ENCODE data around the gene PARP15. TPM values are rescaled to one million over a fixed set of nuclear protein-coding genes. Genes with fewer than 3 reads are reported as not detected.

PARP15 gene
- 87.0 TPM for total RNA-seq
- polyA plus RNA-seq = 10 to 100 TPM in 1 of 4 donors, 1 to 10 TPM in 3; 5.2 to 10.7 (median 7.6) TPM

DNA sequence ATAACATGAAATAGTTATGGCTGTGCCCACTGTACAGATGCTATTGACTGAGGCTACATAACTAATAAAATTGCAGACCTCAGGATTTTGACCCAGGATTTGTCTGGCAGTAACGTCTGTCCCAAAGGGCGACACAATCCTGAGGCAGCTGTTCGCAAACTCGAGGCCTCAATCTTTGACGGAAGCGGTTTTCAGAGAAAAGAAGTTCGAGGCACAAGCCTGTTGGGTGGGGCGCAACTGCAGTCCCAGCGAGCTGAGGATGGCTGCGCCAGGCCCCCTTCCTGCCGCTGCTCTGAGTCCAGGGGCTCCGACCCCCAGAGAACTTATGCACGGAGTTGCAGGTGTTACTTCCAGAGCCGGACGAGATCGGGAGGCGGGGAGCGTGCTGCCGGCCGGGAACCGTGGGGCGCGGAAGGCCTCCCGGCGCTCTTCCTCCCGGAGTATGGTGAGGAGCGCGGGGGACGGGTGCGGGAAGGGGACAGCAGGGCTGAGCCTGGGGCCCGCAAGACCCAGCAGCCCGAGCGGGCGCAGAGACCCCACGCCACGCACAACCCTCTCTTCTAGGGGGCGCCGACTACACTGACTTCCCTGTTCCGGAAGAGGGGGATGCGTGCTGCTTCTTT is at the start of gene PARP15:
Gene PARP15 (plus strand): TSS at position 242 of the 623 bp plus-strand sequence. CDS start 18 bp downstream, at position 260.
- peaks cover under 1% of the 10 kb centered on the region for H3K27me3 Mint-ChIP-seq
- peaks cover 29 to 75% (median 51%) of the 10 kb centered on the region in 4 donors for H3K4me1 Mint-ChIP-seq
- H3K4me3 Mint-ChIP-seq = peak within 1 kb of the TSS; percentile 93 to 100 (median 99)
- Histone ChIP-seq H3K4me1 (ENCODE audit: control insufficient read depth, insufficient read depth, low read length, poor library complexity, severe bottlenecking) (peaks cover 22% of the 10 kb centered on the region), H3K27ac (ENCODE audit: insufficient read depth, low read length, poor library complexity, severe bottlenecking) (peak within 1 kb of the TSS; percentile 74), H3K4me3 (ENCODE audit: low read depth, low read length) (peak within 1 kb of the TSS; percentile 89), H3K27me3 (ENCODE audit: control insufficient read depth, insufficient read depth, low read length) (no peaks in the 10 kb centered on the region), H3K9me3 (ENCODE audit: control insufficient read depth in 2 of 2, low read length in 2 of 2) (peaks cover 15 to 16% of the 10 kb centered on the region in 2 experiments), H3K36me3 (ENCODE audit: control insufficient read depth, insufficient read depth, low read length) (peaks cover 13% of the 10 kb centered on the region)
- peak; percentile 13 to 80 (median 51) for DNase-seq
- H3K36me3 Mint-ChIP-seq = peaks cover 17% of the 10 kb centered on the region
- ATAC-seq (ENCODE audit: low read depth in 2 of 2) = peak; percentile 57 to 66
- H3K9me3 Mint-ChIP-seq = peaks cover 3 to 14% (median 4%) of the 10 kb centered on the region in 7 donors
- peak within 1 kb of the TSS; percentile 98 to 100 (median 99) for H3K27ac Mint-ChIP-seq

DNA sequence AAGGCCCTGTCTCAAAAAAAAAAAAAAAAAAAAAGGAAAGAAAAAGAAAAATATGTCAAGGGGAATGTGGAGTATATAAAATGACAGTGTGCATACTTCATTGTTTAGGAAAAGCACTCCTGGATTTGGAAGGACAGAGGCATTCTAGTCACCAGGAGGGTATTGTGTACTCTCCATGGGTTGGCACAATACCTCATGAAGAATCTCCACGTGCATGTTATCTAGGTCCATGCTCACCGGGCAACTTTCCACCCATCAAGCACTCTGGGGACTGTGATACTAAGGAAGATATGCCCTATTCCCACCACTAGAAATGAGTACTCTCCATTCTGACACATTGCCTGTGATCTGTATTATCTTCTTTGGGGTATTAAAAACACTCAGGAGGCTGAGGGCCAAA is 47.3 kb upstream of the PARP15 start:
- Mint-ChIP-seq H3K9me3 (no peaks in the 10 kb centered on the region), H3K4me3 (no peak overlapping the region), H3K27me3 (no peaks in the 10 kb centered on the region), H3K27ac (peak overlapping the region in 1 of 3 donors; percentile 60), H3K36me3 (peaks cover 35% of the 10 kb centered on the region), H3K4me1 (peaks cover 2 to 13% (median 8%) of the 10 kb centered on the region in 4 donors)
- Histone ChIP-seq H3K9me3 (ENCODE audit: control insufficient read depth in 2 of 2, low read length in 2 of 2) (no peaks in the 10 kb centered on the region), H3K4me1 (ENCODE audit: control insufficient read depth, insufficient read depth, low read length, poor library complexity, severe bottlenecking) (peaks cover 4% of the 10 kb centered on the region), H3K36me3 (ENCODE audit: control insufficient read depth, insufficient read depth, low read length) (peaks cover 60% of the 10 kb centered on the region), H3K27ac (ENCODE audit: insufficient read depth, low read length, poor library complexity, severe bottlenecking) (no peak overlapping the region), H3K27me3 (ENCODE audit: control insufficient read depth, insufficient read depth, low read length) (no peaks in the 10 kb centered on the region), H3K4me3 (ENCODE audit: low read depth, low read length) (no peak overlapping the region)
- DNase-seq (no peak), ATAC-seq (ENCODE audit: low read depth in 2 of 2) (no peak)

DNA sequence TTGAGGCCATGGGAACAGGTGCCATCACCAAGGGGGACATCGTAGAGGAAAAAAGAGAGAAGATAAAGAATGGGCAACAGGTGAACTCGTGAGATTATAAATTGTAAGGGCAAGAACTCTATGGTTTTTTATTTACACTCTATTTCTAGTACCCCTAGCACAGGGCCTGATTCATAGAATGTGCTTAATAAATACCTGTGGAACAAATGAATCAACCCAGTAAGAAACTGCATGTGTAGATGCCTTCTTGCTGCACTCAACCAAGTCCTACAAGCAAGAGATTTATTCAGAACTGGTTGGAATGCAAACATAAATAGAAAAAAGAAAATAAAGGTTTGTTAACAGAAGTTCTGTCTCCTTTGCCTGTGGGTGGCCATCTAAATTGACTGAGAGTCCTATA is 44.0 kb upstream of the PARP15 start:
- no peak overlapping the region for H3K4me3 Mint-ChIP-seq
- H3K27ac Mint-ChIP-seq = peak overlapping the region in 1 of 3 donors; percentile 56
- H3K27me3 Mint-ChIP-seq = no peaks in the 10 kb centered on the region
- peaks cover 5 to 14% (median 12%) of the 10 kb centered on the region in 4 donors for H3K4me1 Mint-ChIP-seq
- Histone ChIP-seq H3K36me3 (ENCODE audit: control insufficient read depth, insufficient read depth, low read length) (peaks cover 78% of the 10 kb centered on the region), H3K27ac (ENCODE audit: insufficient read depth, low read length, poor library complexity, severe bottlenecking) (no peak overlapping the region), H3K27me3 (ENCODE audit: control insufficient read depth, insufficient read depth, low read length) (no peaks in the 10 kb centered on the region), H3K4me3 (ENCODE audit: low read depth, low read length) (no peak overlapping the region), H3K4me1 (ENCODE audit: control insufficient read depth, insufficient read depth, low read length, poor library complexity, severe bottlenecking) (peaks cover 4% of the 10 kb centered on the region), H3K9me3 (ENCODE audit: control insufficient read depth in 2 of 2, low read length in 2 of 2) (no peaks in the 10 kb centered on the region)
- H3K36me3 Mint-ChIP-seq = peaks cover 48% of the 10 kb centered on the region
- DNase-seq (no peak), ATAC-seq (ENCODE audit: low read depth in 2 of 2) (no peak)
- no peaks in the 10 kb centered on the region for H3K9me3 Mint-ChIP-seq

DNA sequence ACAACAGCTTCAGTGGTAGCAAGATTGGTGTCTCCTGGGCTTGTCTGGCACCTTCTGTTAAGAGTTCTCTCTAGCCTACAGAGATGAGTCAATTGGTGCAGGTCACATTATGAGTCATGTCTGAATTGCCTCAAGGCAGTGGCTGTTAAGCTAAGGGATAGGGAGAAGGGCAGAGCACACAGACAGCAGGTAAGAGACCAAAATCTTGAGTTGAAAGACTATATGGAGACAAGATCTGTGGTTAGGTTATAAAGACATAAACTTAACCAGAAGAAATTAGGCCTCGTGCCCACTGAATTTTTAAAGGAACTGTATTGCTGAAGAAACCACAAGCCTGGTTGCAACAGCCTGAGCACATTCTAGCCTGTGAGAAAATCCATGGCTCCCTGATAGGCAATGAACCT is 43.5 kb upstream of the PARP15 start:
- Histone ChIP-seq H3K36me3 (ENCODE audit: control insufficient read depth, insufficient read depth, low read length) (peaks cover 82% of the 10 kb centered on the region), H3K4me3 (ENCODE audit: low read depth, low read length) (no peak overlapping the region), H3K4me1 (ENCODE audit: control insufficient read depth, insufficient read depth, low read length, poor library complexity, severe bottlenecking) (peaks cover 4% of the 10 kb centered on the region), H3K27me3 (ENCODE audit: control insufficient read depth, insufficient read depth, low read length) (no peaks in the 10 kb centered on the region), H3K9me3 (ENCODE audit: control insufficient read depth in 2 of 2, low read length in 2 of 2) (no peaks in the 10 kb centered on the region), H3K27ac (ENCODE audit: insufficient read depth, low read length, poor library complexity, severe bottlenecking) (no peak overlapping the region)
- ATAC-seq (ENCODE audit: low read depth in 2 of 2) (peak; percentile 64 to 78), DNase-seq (peak in 1 of 3 donors; percentile 83)
- Mint-ChIP-seq H3K4me3 (no peak overlapping the region), H3K27me3 (no peaks in the 10 kb centered on the region), H3K9me3 (no peaks in the 10 kb centered on the region), H3K27ac (peak overlapping the region in 1 of 3 donors; percentile 23), H3K36me3 (peaks cover 49% of the 10 kb centered on the region), H3K4me1 (peaks cover 8 to 16% (median 12%) of the 10 kb centered on the region in 4 donors)

DNA sequence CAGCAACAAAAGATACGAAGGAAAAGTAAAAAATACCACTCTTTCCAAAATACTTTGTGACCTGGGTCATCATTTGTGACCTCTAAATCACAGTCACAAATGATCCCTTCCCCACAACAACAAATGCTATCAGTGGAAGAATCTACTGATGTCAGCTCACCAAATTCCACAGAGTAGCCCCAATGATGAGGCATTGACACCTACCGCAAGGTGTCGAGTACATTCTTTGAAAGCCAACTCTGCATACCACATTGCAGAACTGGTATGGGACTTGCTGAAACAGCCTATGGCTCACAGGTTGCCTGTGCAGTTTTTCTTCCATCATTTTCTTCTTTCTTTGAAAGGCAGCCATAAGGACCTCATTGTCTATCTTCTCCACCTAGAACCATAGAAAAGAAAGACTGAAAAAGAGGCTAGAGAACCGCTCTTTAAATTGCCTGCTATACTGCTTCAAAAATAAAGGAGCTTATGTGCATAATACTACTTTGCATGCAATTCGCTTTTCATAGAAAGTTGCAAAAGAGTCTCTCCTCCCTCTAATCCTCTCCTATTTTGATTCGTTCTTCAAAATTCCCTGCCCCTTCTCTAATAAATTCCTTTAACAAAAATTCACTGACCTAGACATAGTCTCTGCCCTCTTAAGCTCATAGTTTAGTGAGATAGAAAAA is 41.4 kb upstream of the PARP15 start:
- Mint-ChIP-seq H3K36me3 (peaks cover 60% of the 10 kb centered on the region), H3K27me3 (no peaks in the 10 kb centered on the region), H3K9me3 (no peaks in the 10 kb centered on the region), H3K4me3 (no peak overlapping the region), H3K4me1 (peaks cover 11 to 20% (median 17%) of the 10 kb centered on the region in 4 donors), H3K27ac (no peak overlapping the region)
- Histone ChIP-seq H3K36me3 (ENCODE audit: control insufficient read depth, insufficient read depth, low read length) (peaks cover 92% of the 10 kb centered on the region), H3K4me3 (ENCODE audit: low read depth, low read length) (no peak overlapping the region), H3K27ac (ENCODE audit: insufficient read depth, low read length, poor library complexity, severe bottlenecking) (no peak overlapping the region), H3K27me3 (ENCODE audit: control insufficient read depth, insufficient read depth, low read length) (no peaks in the 10 kb centered on the region), H3K4me1 (ENCODE audit: control insufficient read depth, insufficient read depth, low read length, poor library complexity, severe bottlenecking) (peaks cover 4% of the 10 kb centered on the region), H3K9me3 (ENCODE audit: control insufficient read depth in 2 of 2, low read length in 2 of 2) (no peaks in the 10 kb centered on the region)
- DNase-seq (no peak), ATAC-seq (ENCODE audit: low read depth in 2 of 2) (no peak)

DNA sequence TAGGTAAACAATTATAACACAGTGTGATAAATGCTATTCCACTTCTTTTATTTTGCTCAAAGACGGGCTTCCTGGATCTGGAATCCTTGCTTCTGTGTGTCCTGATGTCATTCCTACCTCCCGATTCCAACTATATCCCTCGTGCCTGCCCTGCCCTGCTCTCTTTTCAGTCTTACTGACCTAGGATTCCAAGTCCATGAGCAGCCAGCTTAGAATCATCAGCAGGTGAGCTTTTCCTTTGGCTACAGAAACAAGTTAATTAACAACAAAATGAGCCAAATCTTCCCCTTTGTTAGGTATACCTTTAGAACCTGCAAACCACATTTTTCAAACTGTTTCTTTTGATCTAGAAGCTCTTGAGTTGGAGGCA is 40.8 kb upstream of the PARP15 start:
- ATAC-seq (ENCODE audit: low read depth in 2 of 2) (no peak), DNase-seq (no peak)
- no peaks in the 10 kb centered on the region for H3K9me3 Mint-ChIP-seq
- H3K4me1 Mint-ChIP-seq = peaks cover 11 to 20% (median 17%) of the 10 kb centered on the region in 4 donors
- no peaks in the 10 kb centered on the region for H3K27me3 Mint-ChIP-seq
- no peak overlapping the region for H3K27ac Mint-ChIP-seq
- Histone ChIP-seq H3K27me3 (ENCODE audit: control insufficient read depth, insufficient read depth, low read length) (no peaks in the 10 kb centered on the region), H3K27ac (ENCODE audit: insufficient read depth, low read length, poor library complexity, severe bottlenecking) (no peak overlapping the region), H3K36me3 (ENCODE audit: control insufficient read depth, insufficient read depth, low read length) (peaks cover 88% of the 10 kb centered on the region), H3K4me1 (ENCODE audit: control insufficient read depth, insufficient read depth, low read length, poor library complexity, severe bottlenecking) (peaks cover 4% of the 10 kb centered on the region), H3K4me3 (ENCODE audit: low read depth, low read length) (no peak overlapping the region), H3K9me3 (ENCODE audit: control insufficient read depth in 2 of 2, low read length in 2 of 2) (no peaks in the 10 kb centered on the region)
- H3K36me3 Mint-ChIP-seq = peaks cover 61% of the 10 kb centered on the region
- H3K4me3 Mint-ChIP-seq = no peak overlapping the region

DNA sequence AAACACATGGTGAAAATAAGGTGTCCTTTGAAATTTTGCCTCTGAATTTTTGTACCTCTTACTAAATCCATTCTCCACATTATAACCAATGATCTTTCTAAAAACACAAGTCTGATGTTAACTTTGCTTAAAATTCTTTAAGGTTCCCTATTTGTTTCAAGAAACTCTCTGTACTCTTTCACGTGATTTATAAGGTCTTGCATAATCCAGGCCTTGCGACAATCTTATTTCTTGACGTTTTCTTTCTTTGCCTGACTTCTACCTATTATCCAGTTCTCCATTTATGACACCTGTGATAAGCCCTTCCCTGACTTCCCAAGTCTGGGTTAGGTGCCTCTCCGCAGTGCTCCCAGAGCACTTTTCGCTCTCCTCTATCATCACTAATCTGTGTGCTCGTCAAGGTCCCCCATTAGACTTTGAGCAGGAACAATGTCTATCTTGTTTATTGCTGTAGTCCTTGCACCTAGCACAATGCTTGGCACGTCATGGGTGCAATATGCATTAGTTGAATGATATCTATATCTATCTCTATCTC is 38.4 kb upstream of the PARP15 start:
- Mint-ChIP-seq H3K27me3 (no peaks in the 10 kb centered on the region), H3K36me3 (peaks cover 46% of the 10 kb centered on the region), H3K4me3 (peak overlapping the region in 1 of 4 donors; percentile 13), H3K9me3 (no peaks in the 10 kb centered on the region), H3K4me1 (peaks cover 9 to 14% (median 13%) of the 10 kb centered on the region in 4 donors), H3K27ac (peak overlapping the region in 2 of 3 donors; percentile 46 to 91)
- Histone ChIP-seq H3K36me3 (ENCODE audit: control insufficient read depth, insufficient read depth, low read length) (peaks cover 69% of the 10 kb centered on the region), H3K27me3 (ENCODE audit: control insufficient read depth, insufficient read depth, low read length) (no peaks in the 10 kb centered on the region), H3K4me1 (ENCODE audit: control insufficient read depth, insufficient read depth, low read length, poor library complexity, severe bottlenecking) (peaks cover under 1% of the 10 kb centered on the region), H3K27ac (ENCODE audit: insufficient read depth, low read length, poor library complexity, severe bottlenecking) (no peak overlapping the region), H3K4me3 (ENCODE audit: low read depth, low read length) (no peak overlapping the region), H3K9me3 (ENCODE audit: control insufficient read depth in 2 of 2, low read length in 2 of 2) (no peaks in the 10 kb centered on the region)
- DNase-seq = no peak
- ATAC-seq (ENCODE audit: low read depth in 2 of 2) = no peak
